Skeletal muscle satellite cell (primary cell): Measurements from ENCODE around the gene ZSCAN29.

ENCODE experiments used
- H3K27me3 ChIP-seq: 2 replicates; pipeline ENCODE4 v1.7.0; 2013; ENCODE audit warnings: low read length; ENCODE audit not compliant: control insufficient read depth, insufficient read depth
- H3K36me3 ChIP-seq: 2 replicates; pipeline ENCODE4 v1.7.0; 2013; ENCODE audit warnings: mild to moderate bottlenecking, control low read depth, low read length; ENCODE audit not compliant: insufficient read depth
- H3K4me1 ChIP-seq: 2 replicates; pipeline ENCODE4 v1.7.0; 2013; ENCODE audit warnings: low read length; ENCODE audit not compliant: control insufficient read depth, insufficient read depth
- H3K4me2 ChIP-seq: 2 replicates; pipeline ENCODE4 v1.7.0; 2013; ENCODE audit warnings: mild to moderate bottlenecking, low read length
- H3K4me3 ChIP-seq: 2 replicates; pipeline ENCODE4 v1.7.0; 2013; ENCODE audit warnings: low read length
- H3K9ac ChIP-seq: 2 replicates; pipeline ENCODE4 v1.7.0; 2013; ENCODE audit warnings: mild to moderate bottlenecking, low read depth, low read length, moderate library complexity
- H3K9me3 ChIP-seq: replicated peaks from 2 replicates; pipeline ENCODE4 v1.7.0; 2013; ENCODE audit warnings: mild to moderate bottlenecking, control low read depth, low read length

ZSCAN29 gene

GRCh38 chr15:43346305-43346704 is 24.5 kb downstream of the ZSCAN29 start:
- Histone ChIP-seq H3K36me3 (peaks cover 26% of the 10 kb centered on the region), H3K4me2 (no peak overlapping the region), H3K27me3 (no peaks in the 10 kb centered on the region), H3K9ac (no peak overlapping the region), H3K4me3 (no peak overlapping the region), H3K9me3 (no peaks in the 10 kb centered on the region), H3K4me1 (no peaks in the 10 kb centered on the region)

- Histone ChIP-seq H3K4me3 (peak overlapping the region; percentile 93), H3K27me3 (no peaks in the 10 kb centered on the region), H3K4me1 (peaks cover 18% of the 10 kb centered on the region), H3K9ac (peak overlapping the region; percentile 88), H3K9me3 (no peaks in the 10 kb centered on the region), H3K4me2 (peak overlapping the region; percentile 100), H3K36me3 (peaks cover 10% of the 10 kb centered on the region)
These were observed 40.1 kb downstream of the ZSCAN29 start for GRCh38 chr15:43330780-43331087.

- no peaks in the 10 kb centered on the region for H3K27me3 ChIP-seq
- peaks cover 18% of the 10 kb centered on the region for H3K4me1 ChIP-seq
- H3K36me3 ChIP-seq: peaks cover 10% of the 10 kb centered on the region
- H3K4me2 ChIP-seq: peak within 1 kb of the TSS; percentile 100
- peak within 1 kb of the TSS; percentile 88 for H3K9ac ChIP-seq
- H3K4me3 ChIP-seq: peak within 1 kb of the TSS; percentile 93
- no peaks in the 10 kb centered on the region for H3K9me3 ChIP-seq
These were observed 40.7 kb downstream of the ZSCAN29 start, which contains the start of gene LCMT2 for GRCh38 chr15:43329960-43330779. LCMT2 (minus strand) TSS chr15:43330573; CDS start chr15:43330489, 84 bp downstream.

DNA sequence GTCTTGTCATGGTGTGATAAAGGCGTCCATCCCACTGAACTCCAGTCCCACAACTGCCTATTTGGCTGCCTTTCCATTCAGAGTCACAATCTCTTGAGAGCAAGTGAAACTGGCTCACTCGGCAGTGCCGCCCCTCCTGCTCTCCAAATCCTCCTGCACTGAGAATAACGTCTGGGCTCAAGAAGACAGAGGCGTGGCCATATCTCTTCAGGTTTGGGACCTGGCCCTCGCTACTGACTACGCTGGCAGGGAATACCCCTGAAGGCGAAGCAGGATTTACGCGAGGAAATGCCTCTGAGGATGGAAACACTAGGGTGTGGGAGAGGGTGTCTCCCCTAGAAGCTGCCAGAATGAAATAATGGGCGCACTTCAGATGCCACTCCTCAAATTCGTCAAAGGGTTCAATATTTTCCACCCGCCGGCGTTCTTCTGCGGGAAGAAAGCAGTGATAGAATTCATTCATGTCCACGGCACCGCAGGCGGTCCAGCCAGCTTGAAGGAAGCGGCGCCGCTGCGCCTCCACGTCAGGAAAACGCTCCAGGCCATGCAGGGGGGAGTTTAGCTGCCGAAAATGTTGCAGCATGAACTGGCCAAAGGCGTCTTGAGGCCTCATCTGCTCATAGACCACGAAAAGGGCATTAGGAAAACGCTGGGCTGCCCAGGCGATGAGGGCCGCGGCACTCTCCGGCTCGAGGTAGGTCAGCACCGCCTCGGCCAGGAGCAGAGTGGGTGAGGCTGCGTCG is 41.5 kb downstream of the ZSCAN29 start:
- H3K9ac ChIP-seq: peak overlapping the region; percentile 88
- peaks cover 18% of the 10 kb centered on the region for H3K4me1 ChIP-seq
- peak overlapping the region; percentile 93 for H3K4me3 ChIP-seq
- peak overlapping the region; percentile 100 for H3K4me2 ChIP-seq
- peaks cover 10% of the 10 kb centered on the region for H3K36me3 ChIP-seq
- no peaks in the 10 kb centered on the region for H3K27me3 ChIP-seq
- no peaks in the 10 kb centered on the region for H3K9me3 ChIP-seq

- no peak overlapping the region for H3K4me2 ChIP-seq
- H3K4me3 ChIP-seq: no peak overlapping the region
- no peaks in the 10 kb centered on the region for H3K9me3 ChIP-seq
- peaks cover 13% of the 10 kb centered on the region for H3K4me1 ChIP-seq
- H3K27me3 ChIP-seq: peaks cover 7% of the 10 kb centered on the region
- H3K36me3 ChIP-seq: peaks cover 10% of the 10 kb centered on the region
- H3K9ac ChIP-seq: no peak overlapping the region
These were observed 45.7 kb downstream of the ZSCAN29 start for GRCh38 chr15:43325039-43325684.

DNA sequence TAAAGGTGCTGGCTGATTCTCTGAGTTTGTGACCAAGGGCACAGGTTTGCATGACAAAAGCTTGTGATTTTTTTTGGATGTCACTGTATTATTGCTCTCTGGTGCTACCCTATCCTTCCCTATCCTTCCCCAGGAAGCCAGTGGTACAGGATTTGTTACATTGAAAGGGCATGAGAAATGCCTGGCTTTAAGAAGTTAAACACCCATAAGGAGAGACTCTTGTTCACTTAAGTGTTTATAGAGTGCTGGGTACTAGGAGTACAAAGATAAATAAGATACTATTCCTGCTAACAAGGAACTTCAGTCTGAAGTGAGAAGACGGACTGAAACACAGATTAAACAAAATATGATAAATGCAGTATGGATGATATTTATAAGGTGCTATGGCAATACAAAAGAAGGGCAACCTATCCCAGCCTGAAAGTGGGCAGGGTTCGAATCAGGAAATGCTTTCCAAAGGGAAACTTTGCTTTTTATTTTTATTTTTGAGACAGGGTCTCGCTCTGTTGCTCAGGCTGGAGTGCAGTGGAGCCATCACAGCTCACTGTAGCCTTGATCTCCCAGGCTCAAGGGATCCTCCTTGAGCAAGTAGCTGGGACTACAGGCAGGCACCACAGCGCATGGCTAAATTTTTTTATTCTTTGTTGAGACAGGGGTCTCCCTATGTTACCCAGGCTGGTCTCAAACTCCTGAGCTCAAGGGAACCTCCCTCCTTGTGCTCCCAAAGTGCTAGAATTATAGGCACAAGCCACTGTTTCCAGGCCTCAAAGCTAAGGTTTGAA is 51.7 kb downstream of the ZSCAN29 start:
- Histone ChIP-seq H3K9ac (no peak overlapping the region), H3K9me3 (no peaks in the 10 kb centered on the region), H3K4me3 (no peak overlapping the region), H3K27me3 (peaks cover 24% of the 10 kb centered on the region), H3K4me1 (peaks cover 3% of the 10 kb centered on the region), H3K36me3 (no peaks in the 10 kb centered on the region), H3K4me2 (no peak overlapping the region)

DNA sequence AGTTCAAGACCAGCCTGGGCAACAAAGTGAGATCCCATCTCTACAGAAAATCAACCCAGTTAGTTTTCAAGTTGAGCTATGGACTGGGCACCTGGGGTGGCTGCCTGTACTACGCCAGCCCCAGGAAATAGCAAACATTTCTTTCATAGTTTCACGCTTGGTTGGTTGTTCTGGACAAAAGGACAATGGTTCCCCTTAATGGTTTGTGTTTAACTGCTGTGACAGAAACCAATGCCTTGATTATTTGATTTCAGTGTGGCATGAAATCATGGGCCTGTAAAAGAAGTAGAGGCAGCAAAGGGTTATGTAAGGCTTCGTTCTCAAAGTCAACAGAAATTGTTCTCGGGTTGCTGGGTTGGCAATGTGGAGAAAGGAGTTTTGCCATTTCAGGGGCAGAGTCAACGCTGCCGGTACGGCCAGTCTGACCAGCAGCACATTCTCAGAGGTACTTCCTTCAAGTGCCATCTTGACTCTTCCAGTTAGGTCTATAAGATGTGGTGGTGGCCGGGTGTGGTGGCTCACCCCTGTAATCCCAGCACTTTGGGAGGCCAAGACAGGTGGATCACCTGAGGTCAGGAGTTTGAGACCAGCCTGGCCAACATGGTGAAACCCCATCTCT is 53.2 kb downstream of the ZSCAN29 start:
- Histone ChIP-seq H3K9ac (no peak overlapping the region), H3K27me3 (peaks cover 31% of the 10 kb centered on the region), H3K4me1 (peaks cover 3% of the 10 kb centered on the region), H3K4me2 (no peak overlapping the region), H3K4me3 (no peak overlapping the region), H3K36me3 (no peaks in the 10 kb centered on the region), H3K9me3 (no peaks in the 10 kb centered on the region)

DNA sequence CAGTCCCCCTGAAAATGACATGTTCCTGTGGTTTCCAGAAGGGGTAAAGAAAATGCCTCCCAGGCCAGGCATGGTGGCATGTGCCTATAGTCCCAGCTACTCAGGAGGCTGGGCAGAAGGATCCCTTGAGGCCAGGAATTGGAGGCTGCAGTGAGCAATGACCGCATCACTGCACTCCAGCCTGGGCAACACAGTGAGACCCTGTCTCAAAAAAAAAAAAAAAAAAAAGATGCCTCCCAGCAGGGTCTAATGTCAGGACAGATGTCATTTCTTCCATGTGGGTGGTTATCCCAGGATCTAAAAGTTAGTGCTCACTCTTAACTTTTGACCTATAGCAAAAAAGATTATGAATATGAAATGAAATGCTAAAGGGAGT is 53.9 kb downstream of the ZSCAN29 start:
- Histone ChIP-seq H3K4me1 (peaks cover 3% of the 10 kb centered on the region), H3K4me2 (no peak overlapping the region), H3K27me3 (peaks cover 37% of the 10 kb centered on the region), H3K4me3 (no peak overlapping the region), H3K9ac (no peak overlapping the region), H3K36me3 (no peaks in the 10 kb centered on the region), H3K9me3 (no peaks in the 10 kb centered on the region)

DNA sequence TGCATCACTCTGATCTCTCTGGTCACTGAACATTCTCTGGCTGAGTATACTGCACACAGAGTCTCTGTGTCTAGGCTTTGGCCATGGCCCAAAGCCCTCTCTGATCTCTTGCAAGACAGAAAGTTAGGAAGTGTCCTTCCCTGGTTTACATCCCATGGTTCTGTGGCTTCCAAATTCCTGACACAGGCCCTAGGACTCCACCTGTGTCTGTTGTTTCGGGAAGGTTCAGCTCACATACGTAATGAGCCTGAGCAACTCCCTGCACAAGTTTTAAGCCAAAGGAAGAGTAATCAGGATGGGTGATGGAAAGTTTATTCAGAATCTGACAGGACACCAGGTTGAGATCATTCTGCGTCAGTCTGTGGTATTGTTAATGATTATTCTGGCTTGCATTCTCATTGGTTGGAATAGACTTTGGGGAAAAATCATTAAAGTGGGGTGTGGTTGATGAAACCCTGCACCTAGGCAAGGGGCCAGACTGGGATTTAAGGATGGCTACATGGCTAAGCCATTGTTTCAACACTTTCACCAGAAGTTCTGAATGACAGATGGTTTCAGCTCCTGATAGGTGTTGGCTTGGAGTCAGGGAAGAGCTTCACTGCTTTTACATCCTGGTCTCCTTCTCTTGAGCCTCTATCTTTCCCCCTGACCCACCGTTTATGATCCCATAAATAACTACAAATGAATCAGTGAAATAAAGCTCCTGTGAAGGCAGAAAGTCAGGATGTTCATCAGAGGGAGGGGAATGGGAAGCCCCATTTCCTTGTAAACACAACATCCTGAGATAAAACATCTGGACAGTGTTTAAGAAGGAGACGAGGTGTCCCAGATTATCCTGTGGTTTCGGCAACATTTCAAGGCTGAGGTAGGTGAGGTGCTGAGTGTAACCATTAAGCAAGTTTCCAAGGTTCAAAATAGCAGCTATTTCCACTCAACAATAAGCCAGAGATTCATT is 54.5 kb downstream of the ZSCAN29 start:
- Histone ChIP-seq H3K27me3 (peaks cover 40% of the 10 kb centered on the region), H3K9me3 (no peaks in the 10 kb centered on the region), H3K4me3 (no peak overlapping the region), H3K36me3 (no peaks in the 10 kb centered on the region), H3K4me2 (no peak overlapping the region), H3K9ac (no peak overlapping the region), H3K4me1 (peaks cover 3% of the 10 kb centered on the region)

- Histone ChIP-seq H3K4me1 (peaks cover 3% of the 10 kb centered on the region), H3K27me3 (peaks cover 51% of the 10 kb centered on the region), H3K4me2 (no peak overlapping the region), H3K9ac (no peak overlapping the region), H3K9me3 (no peaks in the 10 kb centered on the region), H3K36me3 (no peaks in the 10 kb centered on the region), H3K4me3 (no peak overlapping the region)
These were observed 56.7 kb downstream of the ZSCAN29 start for GRCh38 chr15:43314171-43314570.
